Measurements from ENCODE around the gene MIGA1. TPM values are rescaled to one million over a fixed set of nuclear protein-coding genes. Genes with fewer than 3 reads are reported as not detected.
"Not testable (repeated sequence)": the region's sequence is repeated elsewhere in the genome, so short reads cannot be mapped to it uniquely, and the experiment has no call there.

Gene MIGA1
- total RNA-seq, 2 donors from 2014 or later: 10.0 to 16.2 TPM

DNA sequence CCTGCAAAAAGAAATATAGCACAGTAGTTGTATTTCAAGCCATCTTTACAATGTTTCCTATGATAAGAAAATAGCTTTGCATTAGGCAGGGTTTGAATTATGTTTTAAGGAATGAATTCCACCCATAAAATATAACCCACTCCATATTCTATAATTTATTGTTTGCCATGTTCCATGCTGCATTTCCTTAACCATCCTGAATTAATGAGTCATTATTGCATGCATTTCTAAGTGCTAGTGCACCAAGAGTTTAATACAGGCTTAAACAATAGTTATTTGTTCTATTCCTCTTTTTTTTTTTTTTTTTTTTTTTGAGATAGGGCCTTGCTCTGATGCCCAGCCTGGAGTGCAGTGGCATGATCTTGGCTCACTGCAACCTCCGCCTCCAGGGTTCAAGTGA, 45.2 kb downstream of the MIGA1 start:
- intact Hi-C loops (cut with DNase I): loop anchor here (10.0 kb wide), 1 partner anchor 140 kb away; no protein-coding TSS in a partner anchor
- no peak overlapping the region for H3K27ac ChIP-seq

DNA sequence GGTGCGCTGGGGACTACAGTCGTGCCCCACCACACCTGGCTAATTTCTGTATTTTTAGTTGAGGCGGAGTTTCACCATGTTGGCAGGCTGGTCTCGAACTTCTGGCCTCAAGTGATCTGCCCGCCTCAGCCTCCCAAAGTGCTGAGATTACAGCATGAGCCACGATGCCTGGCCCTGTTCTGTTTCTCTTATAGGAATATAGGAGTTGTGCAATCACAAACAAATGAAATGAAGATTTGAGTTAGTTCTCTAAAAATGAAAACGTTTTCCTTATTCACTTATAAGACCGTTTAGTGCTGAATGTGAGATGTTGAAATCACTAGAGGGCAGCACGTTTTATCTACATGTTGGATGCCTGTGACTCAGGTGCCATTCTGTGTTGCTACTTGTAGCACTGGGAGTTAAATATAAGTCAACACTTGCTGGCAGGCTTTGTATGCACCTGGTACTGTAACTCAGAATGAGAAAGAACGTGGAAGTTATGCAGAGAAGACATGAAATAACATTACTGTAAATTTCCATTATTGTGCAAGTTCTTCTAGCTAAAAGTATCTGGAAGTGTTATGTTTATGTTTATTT, 45.8 kb downstream of the MIGA1 start:
- TF ChIP-seq CTCF (IDR thresholded peaks at IDR 0.05): peak; percentile 15
- H3K27me3 ChIP-seq: no peaks in the 10 kb centered on the region
- H3K4me3 ChIP-seq: no peak overlapping the region
- H3K4me1 ChIP-seq: no peaks in the 10 kb centered on the region
- intact Hi-C loops (cut with DNase I): loop anchor here (10.0 kb wide), 1 partner anchor 140 kb away; no protein-coding TSS in a partner anchor
- no peak overlapping the region for H3K27ac ChIP-seq
- H3K9me3 ChIP-seq: no peaks in the 10 kb centered on the region
- H3K9ac ChIP-seq (ENCODE audit: low read depth in 2 of 2, low read length in 2 of 2): no peak overlapping the region
- DNase-seq: no peak
- no peaks in the 10 kb centered on the region for H3K36me3 ChIP-seq

More for the DNA sequence above, 45.2 kb downstream of the MIGA1 start:
- no peaks in the 10 kb centered on the region for H3K4me1 ChIP-seq
- no peak overlapping the region for H3K9ac ChIP-seq (ENCODE audit: low read depth in 2 of 2, low read length in 2 of 2)
- TF ChIP-seq CTCF (IDR thresholded peaks at IDR 0.05): no peak
- H3K27me3 ChIP-seq: no peaks in the 10 kb centered on the region
- H3K9me3 ChIP-seq: no peaks in the 10 kb centered on the region
- no peaks in the 10 kb centered on the region for H3K36me3 ChIP-seq
- no peak for DNase-seq
- H3K4me3 ChIP-seq: no peak overlapping the region

GRCh38 chr1:77826851-77827250, 47.4 kb downstream of the MIGA1 start:
- H3K4me3 ChIP-seq; DNase-seq; H3K27ac ChIP-seq; H3K36me3 ChIP-seq; H3K4me1 ChIP-seq; H3K27me3 ChIP-seq; H3K9ac ChIP-seq (ENCODE audit: low read depth in 2 of 2, low read length in 2 of 2); H3K9me3 ChIP-seq: not testable (repeated sequence)
- intact Hi-C loops (cut with DNase I): loop anchor here (10.0 kb wide), 1 partner anchor 138 kb away; no protein-coding TSS in a partner anchor

- Histone ChIP-seq H3K27ac (no peak overlapping the region), H3K27me3 (no peaks in the 10 kb centered on the region), H3K4me3 (no peak overlapping the region), H3K9ac (ENCODE audit: low read depth in 2 of 2, low read length in 2 of 2) (no peak overlapping the region), H3K9me3 (no peaks in the 10 kb centered on the region), H3K36me3 (no peaks in the 10 kb centered on the region), H3K4me1 (no peaks in the 10 kb centered on the region)
- DNase-seq: no peak
- TF ChIP-seq CTCF (IDR thresholded peaks at IDR 0.05): no peak
- intact Hi-C loops (cut with DNase I): loop anchor here (10.0 kb wide), 1 partner anchor 137 kb away; no protein-coding TSS in a partner anchor
These were observed 48.6 kb downstream of the MIGA1 start for GRCh38 chr1:77828098-77828497.

GRCh38 chr1:77829851-77830250, 50.4 kb downstream of the MIGA1 start:
- no peak overlapping the region for H3K4me3 ChIP-seq
- peaks cover 6% of the 10 kb centered on the region for H3K4me1 ChIP-seq
- DNase-seq: no peak
- no peak overlapping the region for H3K27ac ChIP-seq
- intact Hi-C loops (cut with DNase I): loop anchor here (5.0 to 10.0 kb wide), 3 partner anchors 57 to 135 kb away; partner anchors contain the start of gene NEXN
- H3K27me3 ChIP-seq: no peaks in the 10 kb centered on the region
- H3K9me3 ChIP-seq: no peaks in the 10 kb centered on the region
- H3K36me3 ChIP-seq: no peaks in the 10 kb centered on the region
- TF ChIP-seq CTCF (IDR thresholded peaks at IDR 0.05): no peak
- no peak overlapping the region for H3K9ac ChIP-seq (ENCODE audit: low read depth in 2 of 2, low read length in 2 of 2)

- H3K27me3 ChIP-seq: no peaks in the 10 kb centered on the region
- intact Hi-C loops (cut with DNase I): loop anchor here (5.0 kb wide), 2 partner anchors 56 to 71 kb away; partner anchors contain the start of gene NEXN
These were observed 51.5 kb downstream of the MIGA1 start for GRCh38 chr1:77830946-77831345.

More at GRCh38 chr1:77830946-77831345, 51.5 kb downstream of the MIGA1 start:
- H3K4me1 ChIP-seq: peaks cover 9% of the 10 kb centered on the region
- no peak overlapping the region for H3K9ac ChIP-seq (ENCODE audit: low read depth in 2 of 2, low read length in 2 of 2)
- no peak overlapping the region for H3K4me3 ChIP-seq
- no peaks in the 10 kb centered on the region for H3K9me3 ChIP-seq
- H3K27ac ChIP-seq: no peak overlapping the region
- no peak for TF ChIP-seq CTCF (IDR thresholded peaks at IDR 0.05)
- no peaks in the 10 kb centered on the region for H3K36me3 ChIP-seq
- no peak for DNase-seq
